HG02588 (cell line): Measurements from ENCODE around the gene CRELD1.

Experiments
- ATAC-seq: cut with Tn5 transposase; IDR thresholded peaks from one replicate; pipeline ENCODE4 v1.9.1; 2021; ENCODE audit warnings: mild to moderate bottlenecking, moderate library complexity; ENCODE audit not compliant: unreplicated experiment

Gene CRELD1

DNA sequence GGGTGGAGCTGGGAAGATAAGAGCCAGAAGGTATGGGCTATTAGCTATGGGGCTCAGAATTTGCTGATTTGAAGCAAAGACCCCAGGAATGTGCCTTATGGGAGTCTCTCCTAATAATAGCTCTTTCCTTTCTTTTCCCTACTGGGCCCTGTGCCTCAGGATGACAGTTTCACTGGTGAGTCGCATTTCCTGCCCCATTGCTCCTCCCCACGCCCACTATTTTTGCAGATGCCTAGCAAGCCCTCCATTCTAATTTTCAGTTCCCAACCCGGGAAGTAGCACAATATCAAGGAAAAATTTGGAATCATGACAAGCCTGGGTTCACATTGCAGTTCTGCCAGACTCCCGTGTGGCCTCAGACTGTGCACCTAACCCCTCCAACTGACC lies 30.4 kb upstream of the CRELD1 start:
- ATAC-seq = no peak

DNA sequence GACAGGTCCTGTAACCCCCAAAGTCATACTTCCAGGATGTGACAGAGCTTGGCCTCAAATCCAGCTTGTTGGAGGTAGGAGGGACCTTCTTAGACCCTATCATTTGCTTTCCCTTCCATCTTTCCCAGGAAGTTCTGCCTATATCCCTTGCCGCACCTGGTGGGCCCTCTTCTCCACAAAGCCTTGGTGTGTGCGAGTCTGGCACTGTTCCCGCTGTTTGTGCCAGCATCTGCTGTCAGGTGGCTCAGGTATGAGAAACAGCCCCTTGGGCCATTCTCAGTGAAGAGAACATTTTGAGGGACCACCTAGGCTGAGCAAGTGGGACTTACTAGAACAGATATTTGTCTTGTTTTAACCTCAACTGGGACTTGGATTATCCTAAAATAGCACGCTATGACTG lies 29.7 kb upstream of the CRELD1 start:
- no peak for ATAC-seq

DNA sequence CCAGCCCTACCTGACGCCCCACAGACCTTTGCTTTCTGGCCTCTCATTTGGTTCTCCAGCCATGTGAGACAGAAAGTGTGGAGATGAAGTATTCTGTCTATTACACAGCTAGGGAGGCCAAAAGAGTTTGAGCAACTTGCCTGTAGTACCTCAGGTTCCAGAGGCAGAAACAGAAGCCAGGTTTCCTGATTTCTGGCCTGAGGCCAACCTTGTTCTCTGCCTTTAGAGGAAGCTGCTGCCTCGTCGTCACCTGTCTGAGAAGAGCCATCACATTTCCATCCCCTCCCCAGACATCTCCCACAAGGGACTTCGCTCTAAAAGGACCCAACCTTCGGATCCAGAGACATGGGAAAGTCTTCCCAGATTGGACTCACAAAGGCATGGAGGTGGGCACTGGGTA lies 27.2 kb upstream of the CRELD1 start:
- no peak for ATAC-seq

DNA sequence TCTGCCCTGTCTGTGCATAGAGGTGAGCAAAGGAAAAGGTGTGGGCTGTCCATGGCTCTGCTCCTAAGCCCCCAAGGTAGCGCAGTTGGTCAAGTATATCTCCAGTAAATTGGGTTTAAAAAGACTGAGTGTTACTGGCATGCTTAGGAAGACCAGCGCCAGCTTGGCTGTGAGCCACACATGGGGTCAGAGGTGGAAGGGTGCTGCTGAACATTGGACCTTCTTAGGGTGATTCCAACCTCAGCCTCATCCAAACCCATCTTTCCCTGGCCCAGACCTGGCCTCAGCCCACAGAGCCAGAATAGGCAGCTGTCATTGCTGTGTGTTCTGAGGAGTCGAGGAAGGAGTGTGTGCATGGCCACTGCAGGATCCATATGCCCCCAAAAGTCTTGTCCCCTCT lies 25.3 kb upstream of the CRELD1 start:
- ATAC-seq = no peak

DNA sequence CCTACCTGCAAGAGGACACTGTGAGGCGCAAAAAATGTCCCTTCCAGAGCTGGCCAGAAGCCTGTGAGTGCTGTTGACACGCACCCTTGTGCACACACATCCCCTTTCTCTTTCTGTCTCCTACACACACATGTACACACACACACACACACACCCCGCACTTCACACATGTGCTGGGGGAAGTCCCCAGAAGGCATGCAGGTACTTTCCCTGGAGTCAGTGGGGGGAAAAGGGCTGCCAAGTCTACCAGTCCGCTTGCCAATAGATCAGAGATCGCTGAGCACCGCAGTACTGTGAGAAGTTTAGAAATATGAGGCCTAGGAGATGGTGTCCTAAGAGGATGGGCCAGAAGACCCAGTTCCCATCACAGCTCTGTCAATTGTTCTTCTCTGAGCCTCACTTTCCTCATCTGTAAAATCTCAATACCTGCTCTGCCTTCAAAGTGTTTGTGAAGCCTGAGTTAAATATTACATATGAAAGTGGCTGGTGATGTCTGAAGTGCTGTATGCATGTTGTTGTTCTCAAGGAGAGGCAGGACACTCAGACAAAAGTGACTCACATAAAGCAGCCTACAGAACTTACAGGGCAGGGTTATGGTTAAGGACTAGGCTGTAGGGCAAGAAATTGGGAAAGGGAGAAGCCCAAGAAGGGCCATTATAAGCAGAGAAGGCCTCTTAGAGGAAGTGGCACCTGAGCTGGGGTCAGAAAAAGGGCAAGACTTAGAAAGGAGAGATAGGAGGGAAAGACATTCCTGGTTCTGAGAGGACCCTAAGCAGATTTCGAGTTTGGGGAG lies 24.2 kb upstream of the CRELD1 start:
- no peak for ATAC-seq

DNA sequence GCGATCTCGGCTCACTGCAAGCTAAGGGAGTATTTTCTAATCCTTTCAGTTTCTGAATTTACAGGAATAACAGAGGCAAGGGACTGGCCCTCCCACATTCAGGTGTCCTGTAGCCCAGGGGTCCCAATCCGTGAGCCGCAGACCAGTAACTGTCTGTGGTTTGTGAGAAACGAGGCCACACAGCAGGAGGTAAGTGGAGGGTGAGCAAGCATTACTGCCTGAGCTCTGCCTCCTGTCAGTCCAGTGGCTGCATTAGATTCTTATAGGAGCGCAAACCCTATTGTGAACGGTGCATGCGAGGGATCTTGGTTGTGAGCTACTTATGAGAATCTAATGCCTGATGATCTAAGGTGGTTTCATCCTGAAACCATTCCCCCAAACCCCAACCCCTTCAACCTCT lies 21.8 kb upstream of the CRELD1 start:
- no peak for ATAC-seq

DNA sequence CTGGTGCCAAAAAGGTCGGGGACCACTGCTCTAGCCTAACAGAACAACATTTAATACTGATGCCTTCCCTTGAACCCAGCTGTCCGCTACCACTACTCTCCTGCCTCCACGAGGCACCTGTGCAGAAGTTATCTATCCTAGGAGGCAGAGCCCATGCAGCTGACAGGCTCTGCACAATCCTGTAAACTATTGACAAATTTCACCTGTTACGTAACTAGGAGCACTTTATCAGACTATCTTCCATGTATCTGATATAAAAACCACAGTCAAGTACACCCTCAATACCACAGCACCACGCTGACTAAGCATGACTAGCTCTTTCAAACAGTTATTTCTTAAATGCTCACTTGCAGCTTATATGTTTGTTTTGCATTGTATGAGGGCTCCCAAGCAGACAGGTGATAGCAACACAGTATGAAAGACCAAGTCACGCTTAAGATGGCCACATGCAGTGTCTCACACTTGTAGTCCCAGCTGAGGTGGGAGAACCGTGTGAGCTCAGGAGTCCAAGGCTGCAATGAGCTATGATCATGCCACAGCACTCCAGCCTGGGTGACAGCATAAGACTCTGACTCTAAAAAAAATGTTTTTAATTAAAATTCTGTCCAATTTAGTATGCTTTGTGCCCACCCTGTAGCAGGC lies 21.2 kb upstream of the CRELD1 start:
- ATAC-seq = no peak

DNA sequence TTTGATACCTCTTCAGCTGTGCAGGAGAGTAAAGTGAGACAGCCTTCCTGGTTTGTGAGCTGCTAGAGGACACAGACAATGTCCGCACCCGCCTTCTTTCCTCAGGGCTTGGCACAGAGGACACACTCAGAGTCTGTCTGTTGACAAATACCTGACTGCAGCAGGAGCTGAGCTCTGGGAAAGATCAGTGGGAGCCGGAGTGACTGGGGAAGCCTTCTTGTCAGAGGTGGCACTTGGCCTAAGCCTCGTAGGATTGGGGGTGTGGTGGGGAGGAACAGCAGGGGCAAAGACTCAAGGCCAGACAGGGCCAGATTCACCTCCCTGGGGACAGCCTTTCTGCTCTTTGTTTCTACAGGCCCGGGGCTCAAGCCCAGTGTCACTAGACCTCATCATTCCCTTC lies 20.0 kb upstream of the CRELD1 start:
- ATAC-seq = no peak

DNA sequence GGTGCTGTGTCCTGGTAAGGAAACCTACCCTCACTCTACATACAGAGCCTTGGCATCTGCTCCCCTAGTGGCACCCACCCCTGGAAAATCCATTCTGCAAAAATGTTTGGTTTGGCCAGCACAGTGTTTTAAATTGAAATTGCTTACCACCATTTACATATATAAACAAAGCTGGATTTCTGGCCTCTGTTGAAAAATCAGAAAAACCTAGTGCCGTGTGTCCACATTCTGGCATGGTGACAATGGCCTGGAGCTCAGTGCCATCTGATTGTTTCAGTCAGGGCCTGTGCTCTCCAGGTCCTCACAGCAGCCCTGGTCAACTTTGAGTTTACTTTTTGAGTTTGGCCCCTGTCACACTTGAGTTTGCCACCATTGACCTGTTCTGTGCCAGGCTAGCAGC lies 19.6 kb upstream of the CRELD1 start:
- no peak for ATAC-seq

DNA sequence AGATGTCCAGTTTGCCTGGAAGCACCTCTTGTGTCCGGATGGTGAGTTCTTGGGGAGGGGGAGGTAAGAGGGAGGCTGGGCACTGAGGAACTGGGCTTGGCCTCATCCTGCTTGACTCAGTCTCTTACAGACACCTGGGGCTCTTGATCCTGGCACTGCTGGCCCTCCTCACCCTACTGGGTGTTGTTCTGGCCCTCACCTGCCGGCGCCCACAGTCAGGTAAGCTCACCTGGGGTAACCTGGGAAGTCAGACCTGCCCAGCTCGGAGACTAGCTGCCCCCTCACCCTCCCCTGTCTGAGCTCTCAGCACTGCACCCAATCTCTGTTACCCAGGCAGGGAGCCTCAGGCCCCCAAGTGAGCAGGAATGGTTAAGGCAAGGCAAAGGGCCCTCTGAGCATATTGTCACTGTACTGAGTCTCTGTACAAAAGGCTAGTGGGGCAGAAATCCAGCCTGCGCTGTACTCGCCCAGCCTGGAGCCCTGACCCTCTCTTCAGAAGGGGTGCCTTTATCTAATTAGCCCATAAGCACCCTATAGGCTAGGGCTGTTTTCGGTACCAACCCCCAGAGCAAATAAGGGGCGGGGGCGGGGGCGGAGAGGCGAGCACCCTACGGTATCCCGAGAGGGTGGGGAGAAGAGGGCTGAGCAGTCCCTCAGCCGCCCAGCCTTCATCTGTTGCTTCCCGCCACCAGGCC lies 18.9 kb upstream of the CRELD1 start:
- ATAC-seq = no peak

DNA sequence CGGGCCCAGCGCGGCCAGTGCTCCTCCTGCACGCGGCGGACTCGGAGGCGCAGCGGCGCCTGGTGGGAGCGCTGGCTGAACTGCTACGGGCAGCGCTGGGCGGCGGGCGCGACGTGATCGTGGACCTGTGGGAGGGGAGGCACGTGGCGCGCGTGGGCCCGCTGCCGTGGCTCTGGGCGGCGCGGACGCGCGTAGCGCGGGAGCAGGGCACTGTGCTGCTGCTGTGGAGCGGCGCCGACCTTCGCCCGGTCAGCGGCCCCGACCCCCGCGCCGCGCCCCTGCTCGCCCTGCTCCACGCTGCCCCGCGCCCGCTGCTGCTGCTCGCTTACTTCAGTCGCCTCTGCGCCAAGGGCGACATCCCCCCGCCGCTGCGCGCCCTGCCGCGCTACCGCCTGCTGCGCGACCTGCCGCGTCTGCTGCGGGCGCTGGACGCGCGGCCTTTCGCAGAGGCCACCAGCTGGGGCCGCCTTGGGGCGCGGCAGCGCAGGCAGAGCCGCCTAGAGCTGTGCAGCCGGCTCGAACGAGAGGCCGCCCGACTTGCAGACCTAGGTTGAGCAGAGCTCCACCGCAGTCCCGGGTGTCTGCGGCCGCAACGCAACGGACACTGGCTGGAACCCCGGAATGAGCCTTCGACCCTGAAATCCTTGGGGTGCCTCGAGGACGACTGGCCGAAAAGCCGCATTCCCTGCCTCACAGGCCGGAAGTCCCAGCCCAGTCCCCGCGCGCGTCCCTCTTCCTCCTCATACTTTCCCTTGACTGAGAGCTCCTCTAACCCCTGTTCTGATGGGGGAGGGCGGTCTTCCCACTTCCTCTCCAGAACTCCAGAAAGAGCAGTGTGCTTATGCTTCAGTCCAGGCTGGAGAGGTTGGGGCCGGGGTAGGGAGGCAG lies 18.1 kb upstream of the CRELD1 start:
- peak; percentile 51 for ATAC-seq

DNA sequence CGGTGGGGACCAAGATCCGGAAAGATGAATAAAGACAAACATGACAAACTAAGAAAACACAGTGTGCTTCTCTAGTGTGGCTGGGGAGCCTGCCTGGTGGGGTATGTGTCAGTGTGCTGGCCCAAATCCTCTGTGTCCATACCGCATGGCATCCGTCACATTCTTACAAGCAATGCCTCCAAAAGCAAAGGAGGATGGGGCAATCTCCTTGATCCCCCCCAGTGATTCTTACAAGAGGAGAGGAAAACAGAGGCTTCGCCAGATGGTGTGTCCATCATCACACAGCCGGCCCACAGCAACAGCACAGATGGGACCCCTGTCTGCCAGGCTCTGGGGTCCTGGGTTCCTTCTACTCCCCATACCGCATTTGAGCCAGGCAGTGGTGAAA lies 17.3 kb upstream of the CRELD1 start:
- no peak for ATAC-seq

DNA sequence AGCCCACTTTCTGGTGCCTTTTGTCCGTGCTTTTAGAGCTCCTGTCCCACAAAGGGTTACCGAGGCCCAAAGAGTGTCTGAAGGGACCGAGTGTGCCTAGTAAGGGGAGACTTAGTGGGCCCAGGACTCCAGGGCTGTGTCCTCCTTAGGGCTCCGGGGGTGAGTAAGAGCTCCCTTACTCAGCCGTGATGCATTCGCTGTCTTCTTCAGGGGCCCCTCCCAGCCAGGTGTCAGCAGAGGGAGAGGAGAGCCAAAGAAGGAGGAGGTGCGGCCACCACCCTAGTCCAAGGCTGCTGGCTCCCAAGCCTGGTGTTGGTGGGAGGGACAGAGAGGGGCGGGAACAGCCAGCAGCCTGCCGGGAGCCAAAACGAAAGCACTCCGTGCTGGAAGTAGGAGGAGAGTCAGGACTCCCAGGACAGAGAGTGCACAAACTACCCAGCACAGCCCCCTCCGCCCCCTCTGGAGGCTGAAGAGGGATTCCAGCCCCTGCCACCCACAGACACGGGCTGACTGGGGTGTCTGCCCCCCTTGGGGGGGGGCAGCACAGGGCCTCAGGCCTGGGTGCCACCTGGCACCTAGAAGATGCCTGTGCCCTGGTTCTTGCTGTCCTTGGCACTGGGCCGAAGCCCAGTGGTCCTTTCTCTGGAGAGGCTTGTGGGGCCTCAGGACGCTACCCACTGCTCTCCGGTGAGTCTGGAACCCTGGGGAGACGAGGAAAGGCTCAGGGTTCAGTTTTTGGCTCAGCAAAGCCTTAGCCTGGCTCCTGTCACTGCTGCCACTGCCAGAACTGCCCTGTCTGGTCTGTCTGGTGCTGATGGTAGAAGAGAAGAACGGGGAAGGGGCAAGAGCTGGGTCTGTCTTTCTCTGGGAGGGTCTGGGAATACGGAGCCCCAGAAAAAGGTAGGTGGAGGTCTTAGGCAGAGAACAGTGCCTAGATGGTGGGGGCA lies 16.6 kb upstream of the CRELD1 start, which contains the start of gene IL17RC:
IL17RC (plus strand) TSS at position 365 of the 947 bp plus-strand sequence; CDS start at position 583, 218 bp downstream.
- ATAC-seq = no peak

DNA sequence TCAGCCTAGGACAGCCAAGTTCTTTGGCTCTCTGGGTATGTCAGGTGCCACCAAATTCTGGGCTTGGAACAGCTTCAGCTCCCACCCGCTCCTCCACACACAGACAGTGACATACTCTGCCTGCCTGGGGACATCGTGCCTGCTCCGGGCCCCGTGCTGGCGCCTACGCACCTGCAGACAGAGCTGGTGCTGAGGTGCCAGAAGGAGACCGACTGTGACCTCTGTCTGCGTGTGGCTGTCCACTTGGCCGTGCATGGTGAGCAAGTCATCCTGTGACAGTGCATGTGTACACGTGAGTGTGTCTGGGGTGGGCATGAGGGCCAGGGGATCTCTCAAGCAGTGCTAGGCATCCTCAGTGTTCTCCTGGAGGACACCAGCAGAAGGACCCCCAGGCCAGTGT lies 15.8 kb upstream of the CRELD1 start:
- no peak for ATAC-seq

DNA sequence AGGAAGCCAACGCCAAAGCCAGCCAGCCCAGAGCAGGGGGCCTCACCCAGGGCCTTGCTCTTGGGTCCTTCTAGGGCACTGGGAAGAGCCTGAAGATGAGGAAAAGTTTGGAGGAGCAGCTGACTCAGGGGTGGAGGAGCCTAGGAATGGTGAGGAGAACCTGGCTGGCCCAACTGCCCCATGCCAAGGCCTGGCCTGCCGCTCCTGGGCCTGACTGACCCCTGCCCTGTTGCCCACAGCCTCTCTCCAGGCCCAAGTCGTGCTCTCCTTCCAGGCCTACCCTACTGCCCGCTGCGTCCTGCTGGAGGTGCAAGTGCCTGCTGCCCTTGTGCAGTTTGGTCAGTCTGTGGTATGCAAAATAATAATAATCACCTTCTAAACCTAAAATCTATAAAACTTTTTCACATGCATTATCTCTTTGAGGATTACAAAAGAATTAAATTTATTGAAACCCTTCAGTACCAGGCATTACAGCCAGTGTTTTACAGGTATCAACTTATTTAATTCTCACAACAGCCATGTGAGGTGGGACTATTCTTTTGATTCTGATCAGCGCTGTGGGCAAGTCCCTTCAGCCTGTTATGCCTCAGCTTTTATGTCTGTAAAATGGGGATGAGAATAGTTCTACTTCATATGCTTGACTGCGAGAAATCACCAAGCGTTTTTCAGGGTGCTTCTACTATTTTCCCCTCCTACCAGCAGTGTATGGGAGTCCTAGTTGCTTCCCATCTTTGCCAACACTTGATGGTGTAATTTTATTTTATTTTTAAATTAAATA lies 15.2 kb upstream of the CRELD1 start:
- no peak for ATAC-seq

DNA sequence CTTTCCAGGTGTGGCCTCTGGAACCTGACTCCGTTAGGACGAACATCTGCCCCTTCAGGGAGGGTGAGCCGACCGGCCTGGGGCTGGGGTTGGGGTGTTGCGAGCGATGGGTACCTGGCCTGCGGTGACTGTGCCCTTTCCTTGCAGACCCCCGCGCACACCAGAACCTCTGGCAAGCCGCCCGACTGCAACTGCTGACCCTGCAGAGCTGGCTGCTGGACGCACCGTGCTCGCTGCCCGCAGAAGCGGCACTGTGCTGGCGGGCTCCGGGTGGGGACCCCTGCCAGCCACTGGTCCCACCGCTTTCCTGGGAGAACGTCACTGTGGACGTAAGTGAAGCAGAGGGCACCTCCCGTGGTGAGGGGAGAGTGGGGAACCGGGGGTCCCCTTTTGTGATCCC lies 5.5 kb upstream of the CRELD1 start:
- ATAC-seq = no peak

DNA sequence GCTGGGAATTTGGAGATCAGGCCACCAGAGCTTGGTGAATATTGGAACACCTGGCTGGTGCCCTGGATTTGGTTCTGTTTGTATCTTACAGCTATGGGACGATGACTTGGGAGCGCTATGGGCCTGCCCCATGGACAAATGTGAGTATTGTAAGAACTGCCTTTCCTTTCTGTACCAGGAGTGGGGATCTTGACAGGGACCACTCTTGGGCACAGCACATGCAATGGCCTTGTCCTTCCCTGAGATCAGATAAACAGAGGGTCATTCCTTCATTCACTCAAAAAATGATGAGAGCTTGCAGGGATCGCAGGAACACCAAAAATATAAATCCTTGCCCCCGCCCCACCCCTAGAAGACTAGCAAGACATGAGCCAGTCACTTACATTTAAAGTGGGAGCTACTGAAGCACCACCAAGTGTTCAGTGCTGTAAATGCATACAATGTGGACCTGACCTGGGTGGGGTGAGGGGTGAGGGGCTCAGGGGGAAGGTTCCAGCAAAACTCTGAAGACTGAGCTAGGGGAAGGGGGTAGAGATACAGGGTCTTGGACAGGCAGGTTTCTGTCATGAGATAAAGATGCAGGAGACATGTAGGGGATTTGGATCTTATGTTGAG lies 2.7 kb upstream of the CRELD1 start:
- no peak for ATAC-seq

DNA sequence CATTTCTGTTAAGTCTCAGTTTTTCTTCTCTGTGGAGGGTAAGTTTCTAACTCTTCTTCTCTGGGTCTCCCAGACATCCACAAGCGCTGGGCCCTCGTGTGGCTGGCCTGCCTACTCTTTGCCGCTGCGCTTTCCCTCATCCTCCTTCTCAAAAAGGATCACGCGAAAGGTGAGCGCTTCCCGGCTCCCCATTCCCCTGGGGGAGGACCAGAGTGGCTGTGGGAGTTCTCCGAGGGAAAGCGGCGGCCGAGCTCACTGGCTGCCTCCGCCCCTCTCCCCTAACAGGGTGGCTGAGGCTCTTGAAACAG lies 1.1 kb upstream of the CRELD1 start:
- ATAC-seq = no peak
